Calu3 (cell line): Measurements from ENCODE around the gene SMIM33. TPM values are rescaled to one million over a fixed set of nuclear protein-coding genes. Genes with fewer than 3 reads are reported as not detected.
A peak's percentile ranks its signal among the peaks of the same experiment; 100 is the strongest.
"Not testable (repeated sequence)": the region's sequence is repeated elsewhere in the genome, so short reads cannot be mapped to it uniquely, and the experiment has no call there.

Source experiments
- BruUV-seq: library from RNA; stranded (reverse); fragments of 400-500 nt; replicated peaks from 2 replicates; lab custom pipeline; 2021; lab: Mats Ljungman, UMichigan
- CTCF ChIA-PET: fragments of 300-600 bp; sonication (Branson Sonifier 250); formaldehyde crosslinking; loops from one replicate; lab custom pipeline; 2022; ENCODE audit warnings: antibody characterized with exemption; lab: Charles Lee
- DNase-seq: peaks from one replicate; pipeline ENCODE4 v3.0.0; 2022
- H3K27ac Mint-ChIP-seq: one replicate; pipeline ENCODE4 v1.8.0; 2022; ENCODE audit warnings: mixed read lengths; ENCODE audit not compliant: unreplicated experiment
- H3K27me3 Mint-ChIP-seq: one replicate; pipeline ENCODE4 v1.8.0; 2022; ENCODE audit warnings: mixed read lengths; ENCODE audit not compliant: unreplicated experiment
- H3K36me3 Mint-ChIP-seq: one replicate; pipeline ENCODE4 v1.8.0; 2022; ENCODE audit warnings: mild to moderate bottlenecking, moderate library complexity, mixed read lengths; ENCODE audit not compliant: insufficient read depth, unreplicated experiment
- H3K4me1 Mint-ChIP-seq: one replicate; pipeline ENCODE4 v1.8.0; 2022; ENCODE audit warnings: mild to moderate bottlenecking, low read depth, mixed read lengths; ENCODE audit not compliant: unreplicated experiment
- H3K4me3 Mint-ChIP-seq: one replicate; pipeline ENCODE4 v1.8.0; 2022; ENCODE audit warnings: mild to moderate bottlenecking, low read depth, moderate library complexity, mixed read lengths; ENCODE audit not compliant: unreplicated experiment
- H3K9me3 Mint-ChIP-seq: one replicate; pipeline ENCODE4 v1.8.0; 2022; ENCODE audit warnings: low read depth, mixed read lengths; ENCODE audit not compliant: unreplicated experiment
- CTCF ChIP-seq: fragments of 200-600 bp; IDR thresholded peaks from one replicate; pipeline ENCODE4 v1.8.0; 2022; ENCODE audit warnings: antibody characterized with exemption; ENCODE audit not compliant: unreplicated experiment
- intact Hi-C: fragments of 100-400 bp; cut with micrococcal nuclease; formaldehyde crosslinking; loops from one replicate; pipeline ENCODE4 v1.10.0; 2022; ENCODE audit not compliant: unreplicated experiment
- total RNA-seq: library from RNA; stranded (reverse); gene quantifications from 2 replicates; pipeline ENCODE4 v1.2.3, GENCODE V29; 2022

SMIM33 gene
- total RNA-seq, 1 experiment from 2014 or later, result not detected

- no peak for DNase-seq
- TF ChIP-seq CTCF, result no peak
- H3K9me3 Mint-ChIP-seq, result no peaks in the 10 kb centered on the region
- CTCF ChIA-PET, result interaction anchor here (1.9 to 2.0 kb wide), 2 partner anchors 14 to 32 kb away, joined by 12 to 15 read pairs; no protein-coding TSS in a partner anchor
- BruUV-seq, result no TSS peak
- peaks cover 13% of the 10 kb centered on the region for H3K36me3 Mint-ChIP-seq
- H3K27me3 Mint-ChIP-seq, result no peaks in the 10 kb centered on the region
- peaks cover 17% of the 10 kb centered on the region for H3K4me1 Mint-ChIP-seq
- peak overlapping the region; percentile 54 for H3K4me3 Mint-ChIP-seq
- intact Hi-C loops, result no loop called here
- no peak overlapping the region for H3K27ac Mint-ChIP-seq
Observed at GRCh38 chr5:139481122-139481533, 10.3 kb downstream of the SMIM33 start.

GRCh38 chr5:139481580-139482049 lies 10.8 kb downstream of the SMIM33 start:
- intact Hi-C loops, result no loop called here
- DNase-seq, result peak; percentile 25
- CTCF ChIA-PET, result interaction anchor here (0.5 to 2.0 kb wide), 9 partner anchors 12 to 162 kb away, joined by 3 to 15 read pairs (median 6); partner anchors contain the start of genes DNAJC18 and ECSCR
- Mint-ChIP-seq H3K4me3 (peak overlapping the region; percentile 54), H3K9me3 (no peaks in the 10 kb centered on the region), H3K36me3 (peaks cover 13% of the 10 kb centered on the region), H3K4me1 (peaks cover 17% of the 10 kb centered on the region), H3K27ac (peak overlapping the region; percentile 89), H3K27me3 (no peaks in the 10 kb centered on the region)
- TF ChIP-seq CTCF, result no peak
- no TSS peak for BruUV-seq

- Mint-ChIP-seq H3K27me3 (no peaks in the 10 kb centered on the region), H3K4me3 (peak within 1 kb of the TSS; percentile 54), H3K36me3 (peaks cover 13% of the 10 kb centered on the region), H3K27ac (peak within 1 kb of the TSS; percentile 89), H3K4me1 (peaks cover 17% of the 10 kb centered on the region), H3K9me3 (no peaks in the 10 kb centered on the region)
- CTCF ChIA-PET, result interaction anchor here (0.5 to 2.0 kb wide), 9 partner anchors 11 to 163 kb away, joined by 3 to 15 read pairs (median 6); partner anchors contain the start of genes DNAJC18 and ECSCR
- intact Hi-C loops, result no loop called here
- TSS peak; percentile 74 for BruUV-seq
- no peak for TF ChIP-seq CTCF
- peak; percentile 89 for DNase-seq
Observed at GRCh38 chr5:139482050-139482889, 11.5 kb downstream of the SMIM33 start, which contains the start of gene STING1. Gene STING1 (minus strand): TSS chr5:139482758. CDS start chr5:139481704, 1,054 bp downstream.

GRCh38 chr5:139482890-139483208 lies 12.0 kb downstream of the SMIM33 start:
- BruUV-seq, H3K9me3 Mint-ChIP-seq, intact Hi-C loops, DNase-seq, H3K27me3 Mint-ChIP-seq: not testable (repeated sequence)
- Mint-ChIP-seq H3K4me3 (peak overlapping the region; percentile 54), H3K36me3 (peaks cover 13% of the 10 kb centered on the region), H3K4me1 (peaks cover 17% of the 10 kb centered on the region), H3K27ac (peak overlapping the region; percentile 89)
- CTCF ChIA-PET, result interaction anchor here (1.3 to 1.9 kb wide), 6 partner anchors 10 to 60 kb away, joined by 4 to 12 read pairs (median 6); partner anchors contain the start of genes DNAJC18 and ECSCR
